Tongue (tissue), 2 donors: ENCODE results near the gene GCC1. TPM values are rescaled to one million over a fixed set of nuclear protein-coding genes. Genes with fewer than 3 reads are reported as not detected.
"Not testable (repeated sequence)": the region's sequence is repeated elsewhere in the genome, so short reads cannot be mapped to it uniquely, and the experiment has no call there.

Experiments
- DNase-seq: peaks from one replicate; pipeline ENCODE4 v3.0.0-alpha.2; 2015
- total RNA-seq: library from RNA; depleted of rRNA; stranded (reverse); fragments of >200 nt; gene quantifications from one replicate; pipeline ENCODE4 v1.2.3, GENCODE V29; 2014

GCC1 gene
- total RNA-seq, 1 donor from 2014 or later: 12.7 TPM

DNA sequence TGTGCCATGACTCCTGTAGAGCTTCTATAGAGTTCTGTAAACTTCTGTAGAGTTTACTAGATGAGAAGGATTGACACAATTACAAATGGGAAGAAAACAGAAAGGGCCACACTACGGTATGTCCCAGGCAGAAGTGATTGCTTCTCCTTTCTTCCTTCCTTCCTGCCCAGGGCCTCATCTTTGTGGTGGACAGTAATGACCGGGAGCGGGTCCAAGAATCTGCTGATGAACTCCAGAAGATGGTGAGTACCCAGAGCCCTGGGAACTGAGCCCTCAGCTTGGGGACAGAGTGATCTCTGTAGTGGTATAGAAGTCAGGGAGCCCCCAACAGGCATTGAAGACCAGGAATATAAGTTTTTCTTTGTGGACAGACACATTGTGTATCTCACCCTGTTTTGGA lies 4.5 kb upstream of the GCC1 start:
- no peak for DNase-seq

GRCh38 chr7:127588697-127589482 lies 3.5 kb upstream of the GCC1 start:
- DNase-seq: peak; percentile 67

GRCh38 chr7:127588019-127588696 lies 2.8 kb upstream of the GCC1 start, which contains the start of gene ARF5:
ARF5 (plus strand) TSS chr7:127588411; CDS start chr7:127588499, 88 bp downstream.
- DNase-seq: peak; percentile 94

DNA sequence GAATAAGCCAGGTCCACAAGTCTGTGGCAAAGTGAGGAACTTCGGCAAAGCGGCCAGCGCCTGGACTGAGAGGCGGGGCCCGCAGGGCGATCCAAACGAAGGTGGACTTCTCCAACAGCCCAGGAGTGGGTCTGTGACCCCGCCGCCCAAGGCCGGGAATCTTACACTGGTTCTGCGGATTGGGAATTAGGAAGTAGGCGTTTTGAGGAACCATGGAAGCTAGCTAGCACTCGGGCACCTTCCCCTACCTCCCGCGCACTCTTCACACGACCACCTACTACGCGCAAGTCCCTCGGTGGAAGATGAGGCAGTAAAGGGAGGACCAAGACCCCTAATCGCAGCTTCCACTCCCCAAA lies 2.2 kb upstream of the GCC1 start:
- no peak for DNase-seq

GRCh38 chr7:127586346-127586745 lies 950 bp upstream of the GCC1 start:
- no peak for DNase-seq

DNA sequence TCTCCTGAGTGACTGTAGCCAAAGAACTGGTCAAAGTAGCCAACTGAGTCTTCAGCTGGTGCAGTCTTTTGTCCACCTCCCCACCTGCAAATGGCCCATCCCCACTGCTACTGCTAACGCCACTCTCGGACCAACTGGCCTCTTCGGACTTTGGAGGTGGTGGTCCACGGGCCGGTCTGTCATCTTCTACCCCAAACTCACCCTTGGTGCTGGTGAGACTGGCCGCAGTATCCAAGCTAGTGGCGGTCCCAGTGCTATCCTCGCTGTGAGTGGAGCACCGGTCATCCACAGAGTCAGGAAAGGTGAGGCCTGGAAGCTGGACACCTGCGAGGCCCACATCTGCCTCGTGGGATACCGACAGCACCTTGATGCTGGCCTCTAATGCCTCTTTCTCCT lies 750 bp downstream of the GCC1 start:
- DNase-seq: no peak

DNA sequence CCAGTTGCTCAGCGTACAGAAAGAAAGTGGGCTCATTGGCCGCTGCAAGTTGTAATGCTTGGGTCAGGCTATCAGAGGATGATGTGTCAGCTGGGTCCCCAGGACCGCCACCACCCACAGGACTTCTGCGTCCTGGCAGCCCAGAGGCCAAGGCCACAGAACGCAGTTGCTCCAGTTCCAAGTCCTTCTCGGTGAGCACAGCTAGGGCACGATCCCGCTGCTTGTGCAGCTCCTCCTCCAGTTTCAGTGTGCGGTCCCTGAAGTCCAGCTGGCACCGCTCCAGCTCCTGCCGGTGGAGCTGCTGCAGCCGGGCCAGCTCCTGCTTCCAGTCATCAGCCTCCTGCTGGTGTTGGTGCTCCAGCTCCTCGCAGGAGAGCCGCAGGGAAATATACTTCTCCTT lies 3.0 kb downstream of the GCC1 start:
- no peak for DNase-seq

DNA sequence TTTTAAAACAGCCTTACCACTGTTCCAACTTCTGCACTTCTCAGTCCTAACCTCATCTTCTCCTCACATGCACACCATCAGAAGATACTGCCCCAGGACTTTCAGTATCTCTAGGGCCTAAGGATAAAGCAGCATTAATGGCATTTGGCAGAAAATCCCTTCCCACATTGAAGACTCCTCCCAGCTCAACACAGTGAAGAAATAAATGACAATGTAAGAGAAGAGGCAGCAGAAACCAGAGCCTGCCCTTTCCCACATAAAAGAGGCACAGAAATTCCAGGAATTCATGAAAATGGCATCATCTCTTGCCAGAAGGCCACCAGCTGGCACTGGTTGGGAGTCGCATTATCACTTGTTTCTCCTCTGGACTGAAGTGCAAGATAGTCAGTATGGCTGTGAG lies 3.7 kb downstream of the GCC1 start:
- DNase-seq: no peak

DNA sequence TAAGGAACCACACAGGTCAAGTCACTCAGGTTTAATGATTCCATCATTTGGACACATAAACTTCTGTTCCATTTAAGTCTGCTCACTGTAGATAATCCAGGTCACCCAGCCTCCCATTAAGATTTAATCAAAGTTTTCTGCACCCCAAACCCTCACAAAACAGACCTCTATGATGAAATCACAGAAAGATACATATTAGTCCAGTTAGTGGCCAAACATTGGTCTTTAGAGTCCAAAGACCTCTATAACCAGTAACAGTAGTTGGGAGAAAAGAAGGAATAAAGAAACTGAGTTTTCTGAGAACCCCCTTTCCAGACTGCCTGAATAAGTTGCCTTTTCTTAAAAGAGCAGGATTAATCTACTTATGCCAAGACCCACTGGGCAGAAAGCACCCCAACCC lies 4.8 kb downstream of the GCC1 start:
- no peak for DNase-seq

DNA sequence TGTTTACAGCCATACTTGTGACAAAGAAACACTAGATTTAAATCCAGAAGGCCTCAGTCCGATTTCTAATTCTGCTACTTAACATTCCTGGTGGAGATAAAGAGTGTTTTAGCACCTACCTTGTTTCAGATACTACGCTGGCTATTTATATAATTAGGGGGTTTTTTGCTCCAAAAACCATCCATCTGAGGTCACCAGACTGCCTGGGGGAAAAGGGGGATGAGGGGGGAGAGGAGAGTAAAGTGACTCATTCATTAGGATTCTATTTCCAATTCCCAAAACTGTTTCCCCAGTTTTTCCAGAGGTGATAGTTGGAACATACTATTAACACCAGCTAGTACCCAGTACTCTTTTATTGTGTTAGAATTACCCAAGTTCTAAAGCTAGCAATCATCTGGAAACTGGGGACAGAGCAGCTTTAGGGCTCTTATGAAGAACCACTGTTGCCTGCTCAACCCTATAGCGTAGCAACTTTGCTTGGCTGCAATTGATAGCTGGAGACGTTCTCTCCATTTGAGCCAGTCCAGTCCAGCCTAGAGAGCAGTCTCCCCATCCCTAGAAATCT lies 6.6 kb downstream of the GCC1 start:
- no peak for DNase-seq

- peak; percentile 22 for DNase-seq
These were observed 7.2 kb downstream of the GCC1 start for GRCh38 chr7:127578036-127578684.

DNA sequence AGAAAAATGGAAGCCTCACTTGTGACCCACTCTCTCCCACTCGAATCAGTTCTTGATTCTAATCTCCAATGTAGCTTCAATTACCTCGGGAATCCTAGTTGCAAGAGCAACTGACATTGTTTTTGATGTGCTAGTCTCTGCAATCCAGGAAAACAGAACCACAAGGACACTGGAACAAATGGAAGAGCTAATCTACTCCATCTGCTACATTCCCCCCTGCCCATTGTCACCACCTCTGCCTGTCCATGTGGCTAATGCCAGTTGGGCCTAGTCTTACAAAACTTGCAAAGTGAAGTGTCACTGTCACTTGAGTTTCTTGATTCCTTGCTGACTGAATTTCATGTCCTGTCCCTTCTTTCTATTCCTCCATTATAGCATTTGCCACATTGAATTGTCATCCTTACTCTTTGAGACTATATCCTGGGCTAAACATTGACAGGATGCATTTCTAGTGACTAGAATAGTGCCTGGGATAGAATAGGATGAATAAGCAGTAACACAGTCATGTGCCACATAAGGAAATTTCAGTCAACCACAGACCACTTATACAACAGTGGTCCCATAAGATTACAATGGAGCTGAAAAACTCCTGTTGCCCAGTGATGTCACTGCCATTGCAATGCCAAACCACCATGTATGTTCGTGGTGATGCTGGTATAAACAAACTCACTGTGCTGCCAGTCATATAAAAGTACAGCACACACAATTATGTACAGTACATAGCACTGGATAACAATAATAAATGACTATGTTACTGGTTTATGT lies 13.5 kb downstream of the GCC1 start:
- no peak for DNase-seq

DNA sequence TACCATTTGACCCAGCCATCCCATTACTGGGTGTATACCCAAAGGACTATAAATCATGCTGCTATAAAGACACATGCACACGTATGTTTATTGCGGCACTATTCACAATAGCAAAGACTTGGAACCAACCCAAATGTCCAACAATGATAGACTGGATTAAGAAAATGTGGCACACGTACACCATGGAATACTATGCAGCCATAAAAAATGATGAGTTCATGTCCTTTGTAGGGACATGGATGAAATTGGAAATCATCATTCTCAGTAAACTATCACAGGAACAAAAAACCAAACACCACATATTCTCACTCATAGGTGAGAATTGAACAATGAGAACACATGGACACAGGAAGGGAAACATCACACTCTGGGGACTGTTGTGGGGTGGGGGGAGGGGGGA lies 17.4 kb downstream of the GCC1 start:
- DNase-seq: not testable (repeated sequence)

DNA sequence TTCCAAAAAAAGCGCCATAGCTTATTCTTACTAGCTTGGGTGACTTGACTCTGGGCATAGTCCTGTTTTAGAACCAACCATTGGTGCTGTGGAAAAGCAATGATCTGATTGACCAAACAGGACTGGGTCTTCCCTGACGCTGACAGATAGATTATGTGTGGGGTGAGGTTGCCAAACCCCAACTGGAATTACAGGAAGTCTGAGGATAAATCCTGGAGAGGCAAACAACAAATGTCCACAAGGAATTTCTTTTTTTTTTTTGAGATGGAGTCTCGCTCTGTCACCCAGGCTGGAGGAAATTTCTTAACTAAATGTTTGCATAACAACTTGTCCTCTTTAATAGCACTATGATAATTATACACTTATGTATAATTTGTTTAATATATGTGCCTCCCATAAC lies 19.2 kb downstream of the GCC1 start:
- no peak for DNase-seq

DNA sequence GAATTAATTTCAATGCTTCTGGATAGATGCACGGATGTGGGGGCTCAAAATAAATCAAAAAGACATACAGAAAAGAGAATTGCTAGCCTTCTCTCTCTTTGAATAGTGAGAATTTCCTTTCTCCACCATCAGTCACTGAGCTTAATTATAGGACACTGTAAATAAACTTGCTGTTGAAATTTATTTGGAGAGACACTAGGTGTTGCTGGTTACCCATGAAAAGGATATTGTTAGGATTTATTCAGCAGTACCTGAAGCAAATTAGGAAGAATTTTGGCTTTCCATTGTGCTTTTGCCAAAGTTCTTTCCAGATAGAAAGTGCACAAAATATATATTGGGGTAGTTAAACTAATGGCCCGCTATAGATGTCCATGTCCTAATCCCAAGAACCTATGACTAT lies 27.6 kb downstream of the GCC1 start:
- no peak for DNase-seq

GRCh38 chr7:127556404-127556803 lies 29.0 kb downstream of the GCC1 start:
- no peak for DNase-seq

DNA sequence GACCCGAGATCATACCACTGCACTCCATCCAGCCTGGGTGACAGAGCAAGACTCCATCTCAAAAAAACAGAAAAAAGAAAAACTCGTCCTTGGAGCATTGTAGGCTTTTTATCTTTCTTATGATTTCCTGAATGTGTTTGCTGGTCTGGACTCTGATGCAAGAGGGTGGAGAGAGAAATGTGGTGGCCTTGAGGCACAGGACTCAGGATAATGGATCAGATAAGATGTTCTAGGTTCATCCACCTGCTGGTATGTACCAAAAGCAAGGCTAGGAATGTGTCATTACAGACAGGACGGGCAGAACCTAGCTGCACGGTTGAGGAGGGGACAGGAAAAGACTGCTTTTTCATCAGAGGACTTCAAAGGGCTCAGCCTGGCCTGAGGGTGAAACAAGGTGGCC lies 33.5 kb downstream of the GCC1 start:
- DNase-seq: no peak

- DNase-seq: no peak
These were observed 35.1 kb downstream of the GCC1 start for GRCh38 chr7:127550247-127550646.

- no peak for DNase-seq
These were observed 39.1 kb downstream of the GCC1 start for GRCh38 chr7:127546313-127546712.

- no peak for DNase-seq
These were observed 43.8 kb downstream of the GCC1 start for GRCh38 chr7:127541548-127541947.

- not testable (repeated sequence) for DNase-seq
These were observed 44.9 kb downstream of the GCC1 start for GRCh38 chr7:127540461-127540860.

DNA sequence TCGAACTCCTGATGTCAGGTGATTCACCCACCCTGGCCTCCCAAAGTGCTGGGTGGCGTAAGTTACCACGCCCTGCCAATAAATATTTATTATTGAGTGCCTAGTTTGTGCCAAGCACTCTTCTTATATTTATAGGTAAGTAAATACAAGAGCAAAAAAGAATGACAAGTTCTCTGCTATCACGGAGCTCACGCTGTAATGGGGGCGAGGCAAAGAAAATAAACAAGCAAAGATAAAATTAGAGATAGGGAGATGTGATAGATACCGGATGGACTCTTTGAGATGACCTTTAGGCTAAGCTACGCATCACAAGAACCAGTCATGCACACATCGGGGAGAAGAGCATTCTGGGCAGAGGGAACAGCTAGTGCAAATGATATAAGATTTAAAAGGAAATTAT lies 46.3 kb downstream of the GCC1 start:
- DNase-seq: no peak
